Liver (tissue), 9 donors: ENCODE results near the gene PPM1A. TPM values are rescaled to one million over a fixed set of nuclear protein-coding genes. Genes with fewer than 3 reads are reported as not detected.

Experiments used
- DNase-seq: peaks from one replicate; pipeline ENCODE4 v3.0.0-alpha.2; 2017; ENCODE audit warnings: low spot score
- H3K27ac ChIP-seq, 2 donors: one replicate each; pipeline ENCODE4 v1.7.0; 2013; ENCODE audit warnings: inconsistent platforms in 2 of 2, low read length in 2 of 2, control low read depth in 1 of 2, low read depth in 1 of 2, mild to moderate bottlenecking in 1 of 2
- H3K27me3 ChIP-seq, 4 donors: one replicate each; pipeline versions ENCODE4 v1.6.1 to v1.7.0; 2013; ENCODE audit warnings: low read length in 3 of 4, inconsistent platforms in 1 of 4, mild to moderate bottlenecking in 1 of 4, moderate library complexity in 1 of 4; ENCODE audit not compliant: control insufficient read depth in 4 of 4, insufficient read depth in 4 of 4
- H3K36me3 ChIP-seq, 4 donors: one replicate each; pipeline versions ENCODE4 v1.6.1 to v1.7.0; 2013; ENCODE audit warnings: low read length in 3 of 4, mild to moderate bottlenecking in 3 of 4, low read depth in 1 of 4, moderate library complexity in 1 of 4; ENCODE audit not compliant: control insufficient read depth in 4 of 4, insufficient read depth in 3 of 4
- H3K4me1 ChIP-seq, 4 donors: one replicate each; pipeline versions ENCODE4 v1.6.1 to v1.7.0; 2013; ENCODE audit warnings: low read length in 3 of 4, mild to moderate bottlenecking in 3 of 4, moderate library complexity in 1 of 4; ENCODE audit not compliant: control insufficient read depth in 4 of 4, insufficient read depth in 4 of 4
- H3K4me3 ChIP-seq, 3 donors: one replicate each; pipeline versions ENCODE4 v1.6.1 to v1.7.0; 2013; ENCODE audit warnings: low read length in 3 of 3, control low read depth in 1 of 3, low read depth in 1 of 3, mild to moderate bottlenecking in 1 of 3
- H3K9ac ChIP-seq, 2 donors: one replicate each; pipeline ENCODE4 v1.7.0; 2013; ENCODE audit warnings: low read length in 2 of 2, mild to moderate bottlenecking in 2 of 2, moderate library complexity in 2 of 2, control low read depth in 1 of 2, low read depth in 1 of 2
- H3K9me3 ChIP-seq, 4 donors: one replicate each; pipeline versions ENCODE4 v1.6.1 to v1.7.0; 2013; ENCODE audit warnings: low read length in 3 of 4; ENCODE audit not compliant: control insufficient read depth in 4 of 4
- CTCF ChIP-seq: fragments of 150-350 bp; IDR thresholded peaks from 2 replicates; pipeline ENCODE4 v1.5.1; 2017; ENCODE audit warnings: improper control_type of control experiment, low read depth, low read length; ENCODE audit not compliant: missing input control
- EGR1 ChIP-seq, 2 donors: IDR thresholded peaks; 2 replicates each; pipeline ENCODE4 v1.6.1; 2016 to 2018; ENCODE audit warnings: antibody characterized with exemption in 2 of 2, low read depth in 2 of 2
- FOXA1 ChIP-seq: IDR thresholded peaks from 2 replicates; pipeline ENCODE4 v1.6.1; 2016; ENCODE audit warnings: antibody characterized with exemption
- GABPA ChIP-seq, 2 donors: IDR thresholded peaks in 1 of 2; conservative IDR thresholded peaks in 1 of 2; 2 replicates each; pipeline ENCODE4 v1.6.1; 2016; ENCODE audit warnings: antibody characterized with exemption in 2 of 2, mild to moderate bottlenecking in 1 of 2, moderate library complexity in 1 of 2
- HNF4A ChIP-seq, 2 donors: conservative IDR thresholded peaks; 2 replicates each; pipeline ENCODE4 v1.6.1; 2016; ENCODE audit warnings: antibody characterized with exemption in 2 of 2, mild to moderate bottlenecking in 2 of 2
- JUND ChIP-seq, 2 donors: IDR thresholded peaks; 2 replicates each; pipeline ENCODE4 v1.6.1; 2016; ENCODE audit warnings: antibody characterized with exemption in 2 of 2
- RXRA ChIP-seq, 2 donors: IDR thresholded peaks; 2 replicates each; pipeline ENCODE4 v1.6.1; 2017 to 2018; ENCODE audit warnings: antibody characterized with exemption in 2 of 2, mild to moderate bottlenecking in 1 of 2
- SP1 ChIP-seq: IDR thresholded peaks from 2 replicates; pipeline ENCODE4 v1.6.1; 2018; ENCODE audit warnings: antibody characterized with exemption, mild to moderate bottlenecking
- TAF1 ChIP-seq: conservative IDR thresholded peaks from 2 replicates; pipeline ENCODE4 v1.6.1; 2016; ENCODE audit warnings: antibody characterized with exemption, mild to moderate bottlenecking
- YY1 ChIP-seq: IDR thresholded peaks from 2 replicates; pipeline ENCODE4 v1.6.1; 2016; ENCODE audit warnings: antibody characterized with exemption, mild to moderate bottlenecking
- WGBS: extraction: QIAGEN DNeasy Blood & Tissue Kit; methylation state at CpG from one replicate; pipeline ENCODE4 v1.1.7; 2013; 5-methylcytosine and 5-hydroxymethylcytosine counted together
- polyA plus RNA-seq, 2 donors: library from polyadenylated mRNA; stranded (reverse) in 1 of 2; unstranded in 1 of 2; fragments of 200-250 nt in 1 of 2; fragments of >200 nt in 1 of 2; fragmentation: Nextera tagmentation in 1 of 2; extraction: Ambion mirVana in 1 of 2; gene quantifications; one replicate each; pipeline versions ENCODE4 v1.2.1 to v1.2.3, GENCODE V29; 2013 to 2015
- total RNA-seq, 2 donors: library from RNA; depleted of rRNA; stranded (reverse); fragments of >200 nt; gene quantifications; one replicate each; pipeline ENCODE4 v1.2.3, GENCODE V29; 2014
- TF ChIP-seq, protein P1 (sequence below): IDR thresholded peaks from 2 replicates; pipeline ENCODE4 v1.6.1; 2016; ENCODE audit warnings: antibody characterized with exemption
- TF ChIP-seq, protein P2 (sequence below): IDR thresholded peaks from 2 replicates; pipeline ENCODE4 v1.6.1; 2016; ENCODE audit warnings: antibody characterized with exemption
- TF ChIP-seq, protein P3 (sequence below): IDR thresholded peaks from 2 replicates; pipeline ENCODE4 v1.6.1; 2016; ENCODE audit warnings: antibody characterized with exemption
- donor health status: healthy.
- donor health status: healthy.
- donor health status: healthy.
- donor health status: healthy.
- donor health status: healthy.

PPM1A gene
- total and polyA plus RNA-seq, 4 donors, result 23.0 to 43.2 (median 29.5) TPM

DNA sequence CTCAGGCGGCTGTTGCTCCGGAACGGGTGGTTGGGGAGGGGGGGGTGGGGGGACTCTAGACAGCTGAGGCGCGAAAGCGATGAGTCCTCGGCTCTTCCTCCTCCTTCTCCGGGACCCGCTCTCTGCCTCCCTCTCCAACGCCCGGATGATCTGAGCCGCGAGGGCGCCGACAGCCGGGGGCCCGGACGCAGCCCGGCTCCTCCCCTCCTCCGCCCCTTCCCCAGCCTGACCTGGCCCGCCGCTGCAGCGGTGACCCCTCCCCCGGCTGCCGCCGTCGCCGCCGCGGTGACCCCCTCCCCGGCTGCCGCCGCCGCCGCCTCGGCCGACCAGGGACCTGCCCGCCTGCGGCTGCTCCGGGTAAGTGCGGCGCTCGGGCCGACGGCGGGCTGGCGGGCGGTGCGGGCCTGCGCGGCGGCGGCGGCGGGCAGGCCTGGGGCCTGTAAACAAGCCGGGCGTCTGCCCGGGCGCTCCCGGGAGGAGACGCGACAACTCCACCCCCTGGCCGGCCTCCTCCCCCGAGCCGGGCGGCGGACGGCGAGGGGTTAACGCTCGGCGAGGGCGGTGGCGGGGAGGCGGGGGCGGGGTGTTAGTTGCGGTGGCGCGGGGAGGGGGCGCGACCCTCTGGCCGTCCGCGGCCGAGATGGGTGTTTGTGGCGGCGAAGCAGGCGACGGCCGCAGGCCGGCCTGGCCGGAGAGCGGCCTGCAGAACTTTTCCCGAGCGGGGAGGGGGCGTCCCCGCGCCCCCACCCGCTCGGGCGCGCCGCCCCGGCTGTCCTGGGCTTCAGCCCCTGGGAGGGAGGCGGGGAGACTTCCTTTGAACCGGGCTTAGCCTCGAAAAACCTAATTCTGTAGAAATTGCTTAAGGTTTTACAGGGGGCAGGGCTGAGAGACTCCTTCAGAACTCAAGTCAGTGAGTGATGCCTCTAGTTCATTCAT is 568 bp downstream of the PPM1A start:
- H3K27me3 ChIP-seq, result no peaks in the 10 kb centered on the region
- H3K9me3 ChIP-seq, result no peaks in the 10 kb centered on the region
- under 1% methylated on average over 107 of the region's 107 CpGs for WGBS
- H3K9ac ChIP-seq, result peak overlapping the region; percentile 91 to 97
- H3K36me3 ChIP-seq, result no peaks in the 10 kb centered on the region
- peak overlapping the region; percentile 70 to 100 (median 73) for H3K4me3 ChIP-seq
- H3K27ac ChIP-seq, result peak overlapping the region; percentile 87 to 100
- H3K4me1 ChIP-seq, result peaks cover 5 to 46% (median 36%) of the 10 kb centered on the region in 4 donors
- peak; percentile 83 for DNase-seq
- TF ChIP-seq JUND (IDR thresholded peaks at IDR 0.05) (peak in 1 of 2 donors; percentile 13), GABPA (IDR thresholded peaks at IDR 0.05 in 1 of 2, conservative IDR thresholded peaks at IDR 0.05 in 1 of 2) (no peak)

- peak in 1 of 2 donors; percentile 10 for TF ChIP-seq JUND (IDR thresholded peaks at IDR 0.05)
- no peak for TF ChIP-seq CTCF
- Histone ChIP-seq H3K4me1 (peaks cover 5 to 50% (median 39%) of the 10 kb centered on the region in 4 donors), H3K36me3 (no peaks in the 10 kb centered on the region), H3K4me3 (peak overlapping the region; percentile 70 to 100 (median 71)), H3K27me3 (no peaks in the 10 kb centered on the region), H3K9ac (peak overlapping the region; percentile 91 to 97), H3K27ac (peak overlapping the region; percentile 87 to 100), H3K9me3 (no peaks in the 10 kb centered on the region)
- 14% methylated on average over 9 of the region's 9 CpGs for WGBS
- DNase-seq, result no peak
Observed at GRCh38 chr14:60250257-60251035, 1.4 kb downstream of the PPM1A start.

DNA sequence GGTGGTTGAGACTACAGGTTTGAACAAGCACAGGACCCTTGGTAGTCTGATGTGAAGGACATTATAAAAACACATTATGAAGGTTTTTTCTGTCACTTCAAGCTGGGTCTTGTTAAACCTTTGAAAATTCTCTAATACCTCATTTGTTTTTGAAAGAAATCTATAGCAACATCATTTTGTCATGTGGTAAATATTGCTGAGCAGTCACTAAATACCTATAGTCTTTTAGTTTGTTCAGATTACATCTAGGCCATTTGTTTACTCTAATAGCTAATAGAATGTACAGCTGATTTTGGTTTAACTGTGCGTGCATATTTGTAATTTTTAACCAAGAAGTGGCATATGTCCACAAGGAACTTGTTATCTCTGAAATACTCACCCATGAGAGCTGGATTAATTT is 2.9 kb downstream of the PPM1A start:
- TF ChIP-seq, protein P1, sequence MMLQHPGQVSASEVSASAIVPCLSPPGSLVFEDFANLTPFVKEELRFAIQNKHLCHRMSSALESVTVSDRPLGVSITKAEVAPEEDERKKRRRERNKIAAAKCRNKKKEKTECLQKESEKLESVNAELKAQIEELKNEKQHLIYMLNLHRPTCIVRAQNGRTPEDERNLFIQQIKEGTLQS, result no peak
- TF ChIP-seq FOXA1 (no peak), RXRA (IDR thresholded peaks at IDR 0.05) (no peak), HNF4A (conservative IDR thresholded peaks at IDR 0.05) (no peak), JUND (IDR thresholded peaks at IDR 0.05) (no peak), SP1 (no peak), EGR1 (IDR thresholded peaks at IDR 0.05; ENCODE audit: low read depth in 2 of 2) (no peak), CTCF (no peak), GABPA (IDR thresholded peaks at IDR 0.05 in 1 of 2, conservative IDR thresholded peaks at IDR 0.05 in 1 of 2) (no peak), YY1 (no peak), TAF1 (no peak)
- TF ChIP-seq, protein P2, sequence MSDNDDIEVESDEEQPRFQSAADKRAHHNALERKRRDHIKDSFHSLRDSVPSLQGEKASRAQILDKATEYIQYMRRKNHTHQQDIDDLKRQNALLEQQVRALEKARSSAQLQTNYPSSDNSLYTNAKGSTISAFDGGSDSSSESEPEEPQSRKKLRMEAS, result no peak
- TF ChIP-seq, protein P3, sequence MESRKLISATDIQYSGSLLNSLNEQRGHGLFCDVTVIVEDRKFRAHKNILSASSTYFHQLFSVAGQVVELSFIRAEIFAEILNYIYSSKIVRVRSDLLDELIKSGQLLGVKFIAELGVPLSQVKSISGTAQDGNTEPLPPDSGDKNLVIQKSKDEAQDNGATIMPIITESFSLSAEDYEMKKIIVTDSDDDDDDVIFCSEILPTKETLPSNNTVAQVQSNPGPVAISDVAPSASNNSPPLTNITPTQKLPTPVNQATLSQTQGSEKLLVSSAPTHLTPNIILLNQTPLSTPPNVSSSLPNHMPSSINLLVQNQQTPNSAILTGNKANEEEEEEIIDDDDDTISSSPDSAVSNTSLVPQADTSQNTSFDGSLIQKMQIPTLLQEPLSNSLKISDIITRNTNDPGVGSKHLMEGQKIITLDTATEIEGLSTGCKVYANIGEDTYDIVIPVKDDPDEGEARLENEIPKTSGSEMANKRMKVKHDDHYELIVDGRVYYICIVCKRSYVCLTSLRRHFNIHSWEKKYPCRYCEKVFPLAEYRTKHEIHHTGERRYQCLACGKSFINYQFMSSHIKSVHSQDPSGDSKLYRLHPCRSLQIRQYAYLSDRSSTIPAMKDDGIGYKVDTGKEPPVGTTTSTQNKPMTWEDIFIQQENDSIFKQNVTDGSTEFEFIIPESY, result no peak
- 40% methylated on average over 1 of the region's 1 CpG for WGBS
- H3K36me3 ChIP-seq, result no peaks in the 10 kb centered on the region
- H3K27ac ChIP-seq, result no peak overlapping the region
- H3K9ac ChIP-seq, result no peak overlapping the region
- DNase-seq, result no peak
- H3K4me3 ChIP-seq, result no peak overlapping the region
- no peaks in the 10 kb centered on the region for H3K27me3 ChIP-seq
- H3K9me3 ChIP-seq, result no peaks in the 10 kb centered on the region
- peaks cover 9 to 58% (median 42%) of the 10 kb centered on the region in 4 donors for H3K4me1 ChIP-seq
